HG03354 (cell line): ENCODE results near the gene FOXQ1.

Source experiments
- ATAC-seq: cut with Tn5 transposase; IDR thresholded peaks from one replicate; pipeline ENCODE4 v1.9.1; 2021; ENCODE audit warnings: mild to moderate bottlenecking; ENCODE audit not compliant: unreplicated experiment, poor library complexity, severe bottlenecking

The FOXQ1 gene

DNA sequence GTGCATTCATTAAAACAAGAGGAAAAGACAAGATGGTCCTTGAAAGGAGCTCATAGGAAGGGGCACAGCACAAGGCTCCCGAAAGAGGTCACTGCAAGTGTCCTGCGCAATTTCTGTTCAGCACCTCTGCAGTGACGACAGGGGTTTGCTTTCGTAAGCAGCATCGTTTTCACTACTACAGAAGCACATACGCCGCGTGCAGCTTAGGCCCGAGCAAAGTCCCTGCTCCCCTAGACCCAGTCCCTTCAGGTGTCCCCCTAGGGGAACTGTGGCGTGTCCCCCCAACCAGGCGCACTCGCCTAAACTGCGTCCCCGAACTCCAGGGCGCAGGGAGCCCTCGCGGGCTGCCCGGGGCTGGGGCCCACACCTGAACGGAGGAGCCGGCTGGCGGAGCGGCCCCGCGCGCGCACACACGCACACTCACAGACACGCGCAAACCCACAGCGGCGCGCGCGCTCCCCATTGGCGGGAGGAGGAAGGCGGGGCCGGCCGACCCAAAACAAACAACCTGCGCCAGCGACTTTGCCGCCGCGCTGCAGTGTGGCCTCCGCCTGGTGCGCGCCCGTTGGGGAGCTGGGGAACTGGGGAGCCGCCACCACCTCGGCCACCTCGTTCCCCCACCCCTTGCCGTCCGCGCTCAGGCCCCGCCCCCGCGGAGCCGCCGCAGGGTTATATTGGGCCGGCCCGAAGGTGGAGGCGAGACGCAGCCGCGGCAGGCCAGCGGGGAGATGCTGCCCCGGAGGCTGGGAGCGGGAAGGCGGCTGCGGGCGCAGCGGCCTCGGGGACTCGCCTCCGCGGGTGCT, at the start of gene FOXQ1:
Gene FOXQ1 (plus strand): TSS at position 699 of the 803 bp plus-strand sequence. CDS start 607 bp downstream, outside the sequence.
- no peak for ATAC-seq

- ATAC-seq: no peak
These were observed 49.2 kb upstream of the FOXQ1 start for GRCh38 chr6:1262704-1263038.

DNA sequence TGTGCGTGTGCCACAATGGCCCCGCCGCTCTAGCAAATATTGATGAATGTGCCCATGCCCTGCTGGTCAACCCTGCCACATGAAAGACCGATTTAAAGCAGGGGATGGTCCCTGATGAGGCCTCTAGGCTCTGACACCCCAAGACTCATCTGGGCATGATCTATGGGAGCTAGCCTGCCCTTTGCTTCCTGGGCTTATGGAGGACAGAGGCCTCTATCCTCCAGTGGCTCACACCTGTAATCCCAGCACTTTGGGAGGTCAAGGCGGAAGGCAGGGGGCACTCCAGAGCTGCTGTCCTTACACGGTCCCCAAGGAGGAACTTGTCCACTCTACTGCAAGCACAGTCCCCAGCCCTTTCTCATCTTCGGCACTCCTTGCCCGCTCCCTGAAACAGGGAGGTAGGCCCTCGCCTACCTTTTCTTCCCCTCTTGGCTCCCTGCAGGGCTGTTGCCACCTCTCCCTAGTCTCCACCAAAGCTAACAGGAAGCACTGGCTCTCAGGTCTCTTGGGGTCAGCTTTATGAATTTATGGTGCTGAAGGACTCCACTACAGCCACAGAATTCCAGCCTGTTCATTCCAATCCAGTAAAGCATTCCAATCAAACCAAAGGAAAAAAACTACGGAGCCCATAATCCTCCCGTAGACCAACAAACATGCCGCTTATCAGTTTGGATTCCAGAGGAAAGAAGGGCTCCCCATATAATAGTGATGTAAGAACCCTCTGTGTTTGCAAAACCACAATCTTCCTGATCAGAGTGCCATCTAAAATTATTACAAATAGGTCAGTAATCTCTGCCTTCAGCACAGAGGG, 48.7 kb upstream of the FOXQ1 start:
- ATAC-seq: no peak

- ATAC-seq: no peak
These were observed 48.0 kb upstream of the FOXQ1 start for GRCh38 chr6:1263850-1264377.

DNA sequence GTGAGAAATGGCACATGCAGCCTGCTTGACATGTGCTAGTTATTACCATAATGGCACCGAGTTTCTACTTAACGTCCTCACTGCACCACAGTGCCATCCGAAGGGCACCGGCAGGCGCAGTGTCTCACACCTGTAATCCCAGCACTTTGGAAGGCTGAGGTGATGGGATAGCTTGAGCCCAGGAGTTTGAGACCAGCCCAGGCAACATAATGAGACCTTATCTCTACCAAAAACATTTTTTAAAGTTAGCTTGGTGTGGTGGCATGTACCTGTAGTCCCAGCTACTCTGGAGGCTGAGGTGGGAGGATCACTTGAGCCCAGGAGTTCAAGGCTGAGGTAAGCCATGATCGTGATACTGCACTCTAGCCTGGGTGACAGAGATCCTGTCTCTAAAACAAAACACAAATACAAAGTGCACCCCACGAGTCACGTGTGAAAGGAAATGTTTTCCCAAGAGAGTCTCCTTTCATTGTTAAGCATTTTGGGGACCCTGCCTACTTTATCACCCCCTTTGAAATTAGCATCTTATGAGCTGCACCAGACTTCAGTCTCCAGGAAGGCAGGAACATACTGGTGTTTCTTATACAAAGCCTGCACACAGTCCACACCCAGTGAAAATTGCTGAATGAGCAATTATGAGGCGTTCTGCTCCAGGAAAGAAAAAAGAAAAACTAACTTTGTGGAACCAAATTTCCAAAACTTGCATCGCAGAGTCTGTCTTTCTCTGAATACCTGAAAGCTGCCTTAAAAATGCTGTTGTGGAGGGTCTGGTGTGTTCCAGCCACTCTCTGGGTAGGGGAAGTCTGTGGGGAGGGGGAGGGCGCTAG, 47.1 kb upstream of the FOXQ1 start:
- no peak for ATAC-seq

GRCh38 chr6:1266686-1267056, 45.2 kb upstream of the FOXQ1 start:
- no peak for ATAC-seq

DNA sequence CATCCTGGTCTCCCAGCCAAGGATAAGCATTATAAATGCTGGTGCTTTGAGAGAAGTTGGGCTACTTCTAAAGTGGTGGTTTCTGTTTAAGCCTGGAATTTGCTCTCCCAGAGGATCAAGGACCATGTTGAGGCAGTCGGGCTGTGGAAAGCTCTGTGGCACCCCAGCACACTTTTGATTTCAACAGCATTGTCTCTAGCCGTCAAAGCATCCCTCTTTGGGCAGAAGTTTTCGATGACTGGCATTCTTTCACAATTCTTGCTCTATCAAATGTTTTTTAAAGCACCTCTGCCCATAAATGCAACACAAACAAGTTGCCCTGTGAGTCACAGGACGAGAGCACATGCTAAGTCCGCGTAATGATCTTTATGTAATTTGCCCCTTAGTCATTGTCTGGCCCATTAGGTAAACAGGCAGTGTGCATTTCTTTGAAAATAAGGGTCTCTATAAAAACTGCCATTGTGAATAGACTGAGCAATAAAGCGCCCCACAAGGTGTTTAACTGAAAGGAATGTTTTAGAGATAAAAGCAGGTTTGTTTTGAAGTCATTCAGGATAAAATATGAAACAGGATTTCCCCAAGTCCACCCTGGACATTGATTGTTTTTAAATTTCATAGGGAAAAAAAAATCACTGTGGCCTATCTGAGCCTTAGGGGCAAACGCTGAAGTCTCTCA, 44.7 kb upstream of the FOXQ1 start:
- no peak for ATAC-seq

DNA sequence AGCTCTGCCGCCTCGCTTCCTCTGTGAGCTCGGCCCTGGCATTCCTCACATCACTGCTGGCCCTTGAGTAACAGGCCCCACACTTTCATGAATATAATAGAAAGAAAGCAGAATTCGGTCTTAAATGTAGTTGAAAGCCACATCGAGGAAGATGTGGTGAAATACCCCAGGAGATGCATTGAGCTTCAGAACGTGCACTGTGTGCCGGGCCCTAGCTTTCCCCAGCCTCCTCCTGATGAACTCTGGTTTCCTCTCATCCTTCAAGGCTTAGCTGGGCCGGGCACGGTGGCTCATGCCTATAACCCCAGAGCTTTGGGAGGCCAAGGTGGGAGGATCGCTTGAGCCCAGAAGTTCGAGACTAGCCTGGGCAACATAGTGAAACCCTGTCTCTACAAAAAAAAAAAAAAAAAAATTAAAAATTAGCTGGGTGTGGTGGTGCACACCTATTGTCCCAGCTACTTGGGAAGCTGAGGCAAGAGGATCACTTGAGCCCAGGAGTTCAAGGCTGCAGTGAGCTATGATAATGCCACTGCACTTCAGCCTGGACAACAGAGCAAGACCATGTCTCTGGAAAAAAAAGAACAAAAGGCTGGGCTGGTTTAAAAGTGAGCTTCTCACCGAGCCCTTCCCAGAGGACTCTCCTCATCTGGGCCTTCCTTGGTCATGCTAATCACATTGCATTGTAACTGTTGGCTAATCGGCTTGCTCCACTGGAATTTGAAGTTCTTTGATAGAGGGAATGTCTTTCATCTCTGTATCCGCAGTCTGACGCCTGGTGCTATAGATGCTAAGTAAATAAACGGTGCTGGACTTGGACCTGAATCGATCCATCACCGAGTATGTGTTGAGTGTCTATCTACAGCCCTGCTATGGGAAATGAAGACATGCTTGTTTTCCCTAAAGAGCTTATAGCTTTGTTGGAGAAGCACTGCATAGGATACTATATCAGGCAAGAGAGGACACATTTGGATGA, 43.8 kb upstream of the FOXQ1 start:
- no peak for ATAC-seq

GRCh38 chr6:1271071-1271763, 40.7 kb upstream of the FOXQ1 start:
- no peak for ATAC-seq

GRCh38 chr6:1278061-1278720, 33.7 kb upstream of the FOXQ1 start:
- ATAC-seq: no peak

DNA sequence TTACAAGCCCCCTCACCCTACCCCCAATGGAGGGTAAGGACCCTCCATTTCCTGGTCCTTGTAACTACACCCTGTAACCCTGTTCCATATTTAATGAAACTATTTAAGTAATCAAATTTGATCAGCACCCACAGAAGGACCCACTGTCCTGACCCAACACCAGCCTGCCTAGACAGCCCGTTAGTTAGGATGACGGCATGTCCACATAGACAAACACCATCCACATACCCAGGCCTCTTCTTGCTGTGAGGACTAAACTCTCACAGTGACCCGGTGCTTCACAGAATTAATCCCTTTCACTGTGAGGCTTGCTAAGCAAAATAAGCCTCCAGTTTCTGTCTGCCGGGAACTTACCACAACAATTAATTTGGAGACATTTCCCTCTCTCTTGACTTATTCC, 32.8 kb upstream of the FOXQ1 start:
- no peak for ATAC-seq

GRCh38 chr6:1280666-1281300, 31.1 kb upstream of the FOXQ1 start:
- no peak for ATAC-seq

- ATAC-seq: no peak
These were observed 30.2 kb upstream of the FOXQ1 start for GRCh38 chr6:1281746-1282145.

- ATAC-seq: no peak
These were observed 28.4 kb upstream of the FOXQ1 start for GRCh38 chr6:1283501-1283900.

GRCh38 chr6:1285556-1285955, 26.3 kb upstream of the FOXQ1 start:
- ATAC-seq: no peak

DNA sequence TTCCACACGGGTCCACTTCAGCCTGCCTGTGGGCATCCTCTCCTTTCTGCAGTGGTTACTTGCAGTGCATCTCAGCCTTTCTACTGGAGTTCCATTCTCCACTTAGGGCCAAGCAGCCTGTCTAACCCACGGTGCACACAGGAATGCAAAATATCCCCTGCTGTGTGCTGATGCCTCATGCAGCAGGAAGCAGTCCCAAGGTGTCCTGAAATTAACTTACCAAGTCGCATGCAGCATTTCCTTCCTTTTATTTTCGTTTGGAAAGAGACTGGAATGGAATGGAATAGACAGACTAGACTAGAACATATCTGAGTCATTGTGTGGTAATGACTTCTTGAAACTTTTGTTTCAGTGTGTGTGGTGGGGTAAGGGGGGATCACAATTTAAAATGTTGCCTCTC, 25.9 kb upstream of the FOXQ1 start:
- ATAC-seq: no peak

DNA sequence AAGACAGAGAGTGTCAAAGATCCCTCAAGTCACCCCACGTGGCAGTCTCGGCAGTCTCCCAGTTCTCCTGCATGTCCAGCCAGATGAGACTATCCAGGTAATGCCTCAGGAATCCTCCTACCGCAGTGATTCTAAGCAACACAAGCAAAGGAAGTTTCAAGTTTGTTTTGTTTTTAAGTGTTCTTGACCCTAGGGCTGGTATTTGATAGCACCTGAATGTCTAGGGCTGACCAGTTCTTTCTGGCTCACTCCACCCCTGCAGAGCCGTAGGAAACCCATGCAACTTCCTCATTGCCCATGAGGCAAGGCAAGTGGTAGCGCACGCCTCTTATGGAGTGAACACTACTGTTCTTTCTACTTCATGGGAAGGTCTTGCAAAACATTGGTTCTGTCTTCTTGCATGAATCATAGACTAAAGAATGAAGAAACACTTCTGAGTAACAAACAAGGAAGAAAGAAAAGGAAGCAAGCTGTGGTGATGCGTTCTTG, 24.8 kb upstream of the FOXQ1 start:
- ATAC-seq: no peak
